WTC11 (cell line): ENCODE results near the gene CADM4. TPM values are rescaled to one million over a fixed set of nuclear protein-coding genes. Genes with fewer than 3 reads are reported as not detected.

Source experiments
- ATAC-seq: fragments of 200-7000 bp; cut with Tn5 transposase; 2 replicates; pipeline ENCODE4 v1.10.0; 2021; ENCODE audit warnings: mild to moderate bottlenecking, moderate library complexity
- CTCF ChIA-PET: fragments of 300-600 bp; sonication (Branson Sonifier 250); formaldehyde crosslinking; loops from one replicate; lab custom pipeline; 2021; ENCODE audit warnings: antibody characterized with exemption; lab: Charles Lee
- POLR2A ChIA-PET: fragments of 350-600 bp; sonication (Branson Sonifier 250); formaldehyde crosslinking; loops from one replicate; lab custom pipeline; 2021; ENCODE audit warnings: antibody characterized with exemption; lab: Charles Lee
- DNase-seq: peaks from one replicate; pipeline ENCODE4 v3.0.0; 2021; ENCODE audit warnings: low spot score
- H3K27ac Mint-ChIP-seq: 2 replicates; pipeline ENCODE4 v1.8.0; 2021; ENCODE audit warnings: mixed read lengths
- H3K27me3 Mint-ChIP-seq: 2 replicates; pipeline ENCODE4 v1.8.0; 2021; ENCODE audit warnings: low read depth, mild to moderate bottlenecking, moderate library complexity, mixed read lengths
- H3K36me3 Mint-ChIP-seq: 2 replicates; pipeline ENCODE4 v1.8.0; 2021; ENCODE audit warnings: mixed read lengths
- H3K4me1 Mint-ChIP-seq: 2 replicates; pipeline ENCODE4 v1.8.0; 2022; ENCODE audit warnings: mixed read lengths
- H3K4me3 Mint-ChIP-seq: 2 replicates; pipeline ENCODE4 v1.8.0; 2021; ENCODE audit warnings: mild to moderate bottlenecking, moderate library complexity, mixed read lengths
- H3K9me3 Mint-ChIP-seq: 2 replicates; pipeline ENCODE4 v1.8.0; 2021; ENCODE audit warnings: mixed read lengths
- AFF4 ChIP-seq: sonication (generic); formaldehyde crosslinking; IDR thresholded peaks from 2 replicates; pipeline ENCODE4 v1.8.1; 2023; ENCODE audit warnings: mild to moderate bottlenecking, missing genetic modification reagents, borderline replicate concordance
- AR ChIP-seq: fragments of 250-450 bp; sonication (Bioruptor Pico); IDR thresholded peaks from 2 replicates; pipeline ENCODE4 v1.9.0; 2021; ENCODE audit warnings: mild to moderate bottlenecking
- ATF2 ChIP-seq: sonication (generic); formaldehyde crosslinking; IDR thresholded peaks from 2 replicates; pipeline ENCODE4 v1.8.1; 2022; ENCODE audit warnings: low read depth, missing genetic modification reagents, borderline replicate concordance
- CBFB ChIP-seq: sonication (generic); formaldehyde crosslinking; IDR thresholded peaks from 2 replicates; pipeline ENCODE4 v1.8.1; 2022; ENCODE audit warnings: mild to moderate bottlenecking, low read depth, missing genetic modification reagents
- ETV6 ChIP-seq: sonication (generic); formaldehyde crosslinking; IDR thresholded peaks from 2 replicates; pipeline ENCODE4 v1.8.1; 2022; ENCODE audit warnings: mild to moderate bottlenecking, missing genetic modification reagents
- FOXP4 ChIP-seq: sonication (generic); formaldehyde crosslinking; IDR thresholded peaks from 2 replicates; pipeline ENCODE4 v1.8.0; 2022; ENCODE audit warnings: mild to moderate bottlenecking, missing genetic modification reagents
- GTF2I ChIP-seq: fragments of 250-450 bp; sonication (Bioruptor Pico); conservative IDR thresholded peaks from 2 replicates; pipeline ENCODE4 v1.4.0; 2021; ENCODE audit warnings: mild to moderate bottlenecking
- NR3C1 ChIP-seq: sonication (generic); formaldehyde crosslinking; conservative IDR thresholded peaks from 2 replicates; pipeline ENCODE4 v1.8.1; 2023; ENCODE audit warnings: low read depth, mild to moderate bottlenecking, missing genetic modification reagents
- SOX15 ChIP-seq: fragments of 250-450 bp; sonication (Bioruptor Pico); IDR thresholded peaks from 2 replicates; pipeline ENCODE4 v1.9.0; 2021; ENCODE audit warnings: mild to moderate bottlenecking
- SP1 ChIP-seq: sonication (generic); formaldehyde crosslinking; conservative IDR thresholded peaks from 2 replicates; pipeline ENCODE4 v1.8.1; 2022; ENCODE audit warnings: missing genetic modification reagents
- STAT6 ChIP-seq: sonication (generic); formaldehyde crosslinking; conservative IDR thresholded peaks from 2 replicates; pipeline ENCODE4 v1.8.1; 2023; ENCODE audit warnings: mild to moderate bottlenecking, low read depth, missing genetic modification reagents, moderate library complexity
- USF1 ChIP-seq: sonication (generic); formaldehyde crosslinking; IDR thresholded peaks from 2 replicates; pipeline ENCODE4 v1.8.0; 2022; ENCODE audit warnings: mild to moderate bottlenecking, missing genetic modification reagents
- ZBTB43 ChIP-seq: sonication (generic); formaldehyde crosslinking; IDR thresholded peaks from 2 replicates; pipeline ENCODE4 v1.8.1; 2023; ENCODE audit warnings: mild to moderate bottlenecking, missing genetic modification reagents
- ZNF281 ChIP-seq: sonication (generic); formaldehyde crosslinking; IDR thresholded peaks from 2 replicates; pipeline ENCODE4 v1.8.0; 2023; ENCODE audit warnings: mild to moderate bottlenecking, missing genetic modification reagents
- total RNA-seq: library from RNA; stranded (reverse); gene quantifications from 3 replicates; pipeline ENCODE4 v1.2.3, GENCODE V29; 2021

CADM4 gene
- total RNA-seq, 1 experiment from 2014 or later, result 13.3 TPM

GRCh38 chr19:43599635-43600295, 39.9 kb downstream of the CADM4 start:
- no peaks in the 10 kb centered on the region for H3K27me3 Mint-ChIP-seq

More at GRCh38 chr19:43599635-43600295, 39.9 kb downstream of the CADM4 start:
- Mint-ChIP-seq H3K9me3 (no peaks in the 10 kb centered on the region), H3K27ac (no peak overlapping the region), H3K4me3 (no peak overlapping the region), H3K4me1 (peaks cover 17% of the 10 kb centered on the region), H3K36me3 (no peaks in the 10 kb centered on the region)
- no peak for ATAC-seq
- TF ChIP-seq GTF2I (CRISPR knock-in tag), result no peak
- TF ChIP-seq USF1, result no peak
- no peak for TF ChIP-seq ATF2 (CRISPR knock-in tag)
- no peak for TF ChIP-seq ZNF281 (CRISPR knock-in tag)
- TF ChIP-seq SOX15 (CRISPR knock-in tag), result no peak
- TF ChIP-seq ZBTB43 (CRISPR knock-in tag), result no peak
- no peak for TF ChIP-seq FOXP4 (CRISPR knock-in tag)
- no peak for TF ChIP-seq AR (CRISPR knock-in tag)
- TF ChIP-seq STAT6 (CRISPR knock-in tag), result no peak
- TF ChIP-seq SP1, result no peak
- no peak for TF ChIP-seq ETV6
- no peak for TF ChIP-seq CBFB (CRISPR knock-in tag)
- no peak for TF ChIP-seq NR3C1 (CRISPR knock-in tag)
- no peak for TF ChIP-seq AFF4 (CRISPR knock-in tag)
- CTCF ChIA-PET, result interaction anchor here (0.5 to 1.2 kb wide), 2 partner anchors 63 to 70 kb away, joined by 3 to 4 read pairs; partner anchors contain the start of gene PLAUR
- POLR2A ChIA-PET, result no interaction called here
- no peak for DNase-seq
